ENCODE results near the gene EXOC4.

Gene EXOC4

DNA sequence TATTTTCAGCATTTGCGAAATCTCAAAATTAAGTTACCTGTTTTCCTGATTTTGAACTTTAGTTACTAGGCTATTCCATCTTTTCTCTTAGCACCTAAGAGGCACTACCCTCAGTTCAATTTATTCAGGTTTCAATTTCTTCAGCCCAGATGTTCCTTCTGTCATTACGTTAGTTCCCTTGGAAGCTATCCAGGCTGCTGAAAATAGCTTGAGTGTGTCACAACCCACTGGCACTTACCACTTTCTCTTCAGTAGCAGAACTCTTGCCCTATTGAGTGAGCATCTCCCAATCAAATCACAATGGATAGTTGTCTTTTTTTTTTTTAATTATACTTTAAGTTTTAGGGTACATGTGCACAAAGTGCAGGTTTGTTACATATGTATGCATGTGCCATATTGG lies 541.6 kb downstream of the EXOC4 start:
- no peak for DNase-seq (ENCODE audit: low read depth)

DNA sequence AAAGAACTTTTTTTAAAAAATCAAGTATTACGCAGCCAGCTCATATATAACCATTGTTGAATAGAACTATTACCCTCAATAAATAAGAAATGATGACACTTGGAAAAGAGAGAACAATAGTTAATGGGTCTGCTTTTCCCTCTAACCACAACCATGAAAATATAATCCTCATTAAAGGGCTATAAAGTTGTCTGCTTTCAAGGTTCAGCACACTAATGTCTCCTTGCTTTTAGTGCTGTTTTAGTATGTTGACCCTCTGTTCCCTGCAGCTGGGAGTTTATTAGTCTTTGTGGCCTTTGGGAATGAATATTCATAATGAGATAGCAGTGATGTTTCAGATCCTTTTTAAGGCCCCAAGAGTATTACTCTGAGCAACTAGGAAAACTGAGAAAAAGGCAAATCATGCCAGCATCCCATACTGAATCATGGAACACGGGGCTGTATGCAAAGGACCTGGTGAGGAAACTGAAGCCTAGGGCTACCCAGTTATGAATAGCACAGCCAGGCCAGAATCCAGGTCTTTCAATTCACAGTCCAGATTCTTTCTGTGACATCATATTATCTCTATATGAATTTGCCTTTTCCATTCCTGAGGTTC lies 542.3 kb downstream of the EXOC4 start:
- no peak for DNase-seq (ENCODE audit: low read depth)

DNA sequence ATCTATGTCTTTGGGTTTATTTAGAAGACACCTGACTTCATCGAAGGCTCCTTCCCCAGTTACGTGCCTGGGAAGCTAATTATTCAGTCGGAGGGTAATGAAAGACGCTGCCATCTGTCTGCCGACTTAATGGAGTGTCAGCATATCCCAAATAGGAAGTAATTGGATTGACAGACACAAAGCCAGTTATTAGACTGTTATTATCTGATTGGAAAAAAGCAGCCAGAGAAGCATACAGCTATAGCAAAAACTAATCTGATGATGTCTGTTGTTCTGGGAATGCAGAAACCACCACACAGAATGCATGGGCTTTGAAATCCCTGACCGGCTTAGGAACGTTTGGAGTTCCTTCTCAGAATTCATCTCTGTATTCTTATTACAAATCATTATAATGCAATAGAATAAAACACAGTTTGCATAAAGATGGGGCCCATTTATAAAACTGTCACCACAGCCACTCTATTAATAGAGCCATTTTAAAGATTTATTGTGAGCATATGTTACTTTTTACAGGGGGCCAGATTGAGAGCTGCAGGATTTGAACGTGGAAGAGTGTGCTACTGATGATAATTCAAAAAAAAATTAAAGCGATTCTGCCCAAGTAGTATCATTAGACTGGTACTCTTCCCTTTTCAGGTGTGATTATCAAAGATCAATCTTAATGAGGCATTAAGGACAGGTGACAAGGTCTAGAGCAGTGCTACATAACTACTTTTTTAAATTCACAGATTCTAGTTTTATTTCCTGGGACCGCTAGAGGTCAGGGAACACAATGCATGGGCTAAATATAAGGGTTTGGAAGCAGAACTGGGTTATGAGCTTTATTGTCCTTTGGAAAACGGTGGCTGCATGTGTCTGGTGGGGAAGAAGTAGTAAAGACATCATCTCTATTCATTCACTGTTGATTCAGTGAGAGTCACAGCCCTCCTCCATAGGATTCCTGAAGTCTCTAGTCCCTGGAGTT lies 544.2 kb downstream of the EXOC4 start:
- DNase-seq (ENCODE audit: low read depth): no peak

DNA sequence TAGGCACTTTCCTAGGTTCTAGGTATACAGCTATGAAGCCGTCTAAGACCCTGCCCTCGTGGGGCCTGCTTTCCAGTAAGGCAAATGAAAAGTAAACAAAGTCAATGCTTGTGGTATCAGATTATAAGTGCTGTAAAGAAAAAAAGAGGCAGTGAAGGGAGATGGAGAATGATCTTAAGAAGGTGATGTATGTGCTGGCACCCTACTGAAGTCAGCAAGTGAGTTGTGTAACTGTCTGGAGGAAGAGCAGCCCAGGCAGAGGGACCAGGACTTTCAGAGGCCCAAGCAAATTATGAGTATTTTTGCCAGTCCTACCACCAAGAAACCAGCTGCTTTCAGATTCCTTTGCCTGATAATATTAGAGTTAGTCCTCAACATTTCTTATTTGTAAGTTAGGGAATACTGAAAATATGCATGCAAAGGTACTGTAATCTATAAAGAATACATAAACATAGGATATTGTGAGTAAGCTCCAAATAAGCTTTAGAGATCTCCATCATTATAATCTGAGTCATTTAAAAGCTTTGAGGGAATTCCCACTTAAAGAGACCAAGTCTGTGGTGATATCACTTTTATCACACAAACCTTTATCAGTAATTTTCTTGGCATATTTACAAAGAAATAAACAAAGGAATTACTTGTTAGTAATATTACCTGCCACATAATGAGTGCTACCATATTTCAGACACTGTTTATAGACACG lies 545.1 kb downstream of the EXOC4 start:
- DNase-seq (ENCODE audit: low read depth): no peak

DNA sequence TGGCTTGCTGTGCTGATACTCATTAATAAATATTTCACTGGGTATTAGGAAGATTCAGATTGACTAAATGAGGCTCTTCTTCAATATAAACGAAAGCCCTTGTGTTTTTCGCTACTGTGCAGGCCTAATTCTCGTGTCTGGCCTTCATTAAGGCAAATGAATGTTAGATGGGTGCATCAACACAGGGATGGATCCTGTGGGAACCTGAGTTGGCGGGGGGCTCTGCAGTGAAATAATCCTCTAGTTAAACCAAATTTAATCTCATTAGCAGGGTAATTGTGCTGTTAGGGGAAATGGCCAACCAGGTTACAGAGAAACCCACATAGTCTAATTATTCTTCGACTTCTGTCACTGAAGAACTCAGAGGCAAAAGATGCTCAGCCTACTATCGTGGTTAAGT lies 548.5 kb downstream of the EXOC4 start:
- DNase-seq (ENCODE audit: low read depth): no peak

DNA sequence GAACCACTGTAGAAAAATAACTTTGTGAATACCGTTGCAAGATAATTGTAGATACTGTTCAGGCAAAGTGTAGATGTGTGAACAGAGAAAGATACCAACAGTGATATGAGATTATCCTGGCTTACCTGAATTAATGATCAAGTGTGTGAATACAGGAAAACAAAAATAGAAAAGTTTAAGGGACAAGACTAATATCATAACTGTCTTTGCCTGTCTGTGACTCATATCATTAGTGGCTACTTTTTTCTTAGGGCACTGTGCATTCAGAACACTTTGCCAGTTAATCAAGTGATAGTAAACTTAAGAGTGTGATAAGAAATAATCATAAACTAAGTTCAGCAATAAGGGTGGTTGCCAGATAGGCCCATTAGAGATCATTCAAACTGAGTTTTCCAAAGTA lies 551.2 kb downstream of the EXOC4 start:
- no peak for DNase-seq (ENCODE audit: low read depth)

DNA sequence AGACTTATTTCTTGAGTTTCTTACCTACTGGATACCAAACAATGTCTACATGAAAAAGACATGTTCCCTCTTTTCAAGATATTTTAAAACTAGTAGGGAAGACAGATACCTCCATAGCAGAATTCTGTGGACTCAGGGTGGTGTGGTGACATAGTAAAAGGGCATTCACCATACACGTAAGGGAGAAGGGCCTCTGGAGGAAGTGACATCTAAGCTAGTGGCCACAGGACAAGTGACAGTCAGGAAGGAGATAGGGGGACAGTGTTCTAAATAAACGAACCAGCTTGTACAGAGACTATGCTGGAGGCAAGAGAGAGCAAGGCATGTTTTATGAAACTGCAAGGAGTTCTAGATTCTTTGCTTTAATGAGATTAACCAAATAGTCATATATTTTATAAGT lies 552.5 kb downstream of the EXOC4 start:
- DNase-seq (ENCODE audit: low read depth): no peak

DNA sequence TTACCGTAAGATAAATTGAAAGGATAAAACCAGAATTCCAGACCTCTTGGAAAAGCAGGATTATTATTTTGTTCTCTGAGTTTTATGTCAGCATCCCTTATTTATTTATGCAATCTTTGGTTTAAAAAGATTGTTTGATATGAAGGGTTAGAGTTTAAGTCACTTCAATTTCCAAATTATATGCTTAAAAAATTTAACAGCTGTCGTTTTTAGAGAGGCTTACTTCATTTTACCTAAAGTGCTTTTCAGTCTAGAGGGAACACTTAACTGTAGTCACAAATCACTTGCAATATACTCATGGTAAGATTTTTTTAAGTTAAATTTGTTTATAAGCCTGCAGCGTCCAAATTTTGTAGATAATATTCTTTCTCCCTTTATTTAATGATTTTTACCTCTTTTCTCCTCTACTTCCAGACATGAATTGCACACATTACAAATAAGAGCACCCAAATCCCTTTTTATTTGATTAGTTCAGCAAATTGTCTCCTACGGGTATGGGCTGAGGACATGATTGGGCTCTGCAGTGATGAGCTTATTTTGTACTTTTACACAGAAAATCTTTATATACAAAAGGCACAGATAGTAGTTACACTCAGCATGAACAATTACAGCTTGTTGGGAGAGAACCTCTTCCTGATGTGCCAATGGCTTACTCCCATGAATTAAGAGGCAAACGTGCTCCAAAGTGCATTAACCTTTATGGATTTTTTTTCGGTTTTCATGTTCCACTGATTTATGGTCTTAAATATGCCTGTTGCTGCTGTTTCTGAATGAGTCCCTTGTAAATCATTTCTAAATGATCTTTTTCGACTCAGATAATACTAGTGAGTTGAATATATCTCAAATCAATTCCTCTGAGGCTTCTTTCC lies 555.0 kb downstream of the EXOC4 start:
- DNase-seq (ENCODE audit: low read depth): no peak

DNA sequence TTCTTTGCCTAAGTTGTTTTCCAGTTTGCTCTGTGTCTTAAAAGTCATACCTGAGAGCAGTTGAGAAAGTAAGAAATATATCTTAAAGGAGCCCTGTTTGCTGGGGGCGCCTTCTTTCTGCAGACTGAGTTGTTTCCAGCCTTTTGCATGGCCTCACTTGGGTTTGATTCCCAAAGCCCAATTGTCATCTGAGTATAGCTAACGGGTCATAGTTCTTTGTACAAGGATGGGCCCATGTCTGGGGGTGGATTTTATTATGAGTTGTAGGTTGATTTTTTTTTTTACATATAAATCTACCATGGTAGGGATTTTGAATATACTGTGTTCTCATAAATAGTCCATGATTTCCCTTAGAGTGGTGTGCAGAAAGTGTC lies 555.6 kb downstream of the EXOC4 start:
- no peak for DNase-seq (ENCODE audit: low read depth)

DNA sequence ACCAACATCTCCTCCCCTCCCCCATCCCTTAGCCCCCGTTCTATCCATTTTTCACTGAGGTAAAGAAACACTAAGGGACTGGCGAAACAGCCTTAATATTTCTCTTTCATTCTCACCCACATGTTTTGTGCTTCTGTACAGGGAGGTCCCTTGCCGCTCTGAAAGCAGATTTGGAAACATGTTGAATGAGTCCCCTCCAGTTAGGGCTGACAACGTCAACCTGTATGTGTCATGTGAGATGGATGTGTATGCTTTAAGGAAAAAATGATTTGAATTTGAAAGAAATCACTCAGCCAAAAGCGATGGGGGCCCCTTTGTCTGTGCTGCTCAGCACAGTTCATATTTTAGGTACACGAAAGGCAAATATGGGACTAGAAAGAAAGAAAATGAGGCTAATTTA lies 560.0 kb downstream of the EXOC4 start:
- DNase-seq (ENCODE audit: low read depth): no peak

DNA sequence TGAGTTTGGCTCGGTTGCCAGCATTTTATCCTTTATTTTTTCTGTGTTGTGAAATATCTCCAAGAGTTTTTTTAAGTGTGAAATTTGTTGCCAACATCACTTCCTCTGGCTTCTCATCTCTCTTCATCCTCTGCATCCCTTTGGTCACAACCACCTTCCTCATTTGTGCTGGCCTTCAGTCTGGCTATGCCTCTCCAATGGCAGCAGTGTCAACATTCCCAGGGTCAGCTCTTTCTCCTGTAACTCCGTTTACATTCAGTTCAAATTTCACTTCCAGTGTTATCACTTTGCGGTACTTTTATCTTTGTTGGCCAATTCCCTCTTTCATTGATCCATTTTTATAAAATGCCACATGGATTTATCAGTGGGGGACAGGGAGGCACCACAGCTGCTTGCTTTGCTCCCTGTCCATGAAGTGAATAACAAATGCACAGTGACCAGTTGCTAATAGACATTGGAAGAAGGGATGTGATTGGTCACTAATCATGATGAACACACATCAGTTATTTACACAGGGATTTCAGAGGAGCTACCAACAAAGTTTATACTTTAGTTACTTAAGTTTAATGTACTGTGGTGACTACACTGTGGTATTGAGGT lies 562.8 kb downstream of the EXOC4 start:
- no peak for DNase-seq (ENCODE audit: low read depth)

DNA sequence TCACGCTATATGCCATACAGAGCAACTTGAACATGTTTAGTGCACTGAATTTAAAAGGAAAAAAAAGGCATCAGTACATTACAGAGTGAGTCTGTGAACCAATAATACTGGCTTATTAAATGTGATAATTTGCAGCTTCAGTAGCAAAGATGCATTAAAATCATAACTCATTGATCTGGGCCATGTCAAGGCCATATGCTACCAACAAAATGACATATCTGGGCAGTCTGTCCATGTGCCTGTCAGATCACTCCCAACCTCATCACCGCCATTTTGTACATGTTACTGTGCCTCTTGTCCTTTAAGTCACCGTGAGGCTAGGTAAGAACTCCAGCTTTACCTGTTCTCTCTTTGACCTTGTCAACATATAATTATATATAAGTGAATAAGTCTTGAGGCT lies 566.8 kb downstream of the EXOC4 start:
- DNase-seq (ENCODE audit: low read depth): no peak

DNA sequence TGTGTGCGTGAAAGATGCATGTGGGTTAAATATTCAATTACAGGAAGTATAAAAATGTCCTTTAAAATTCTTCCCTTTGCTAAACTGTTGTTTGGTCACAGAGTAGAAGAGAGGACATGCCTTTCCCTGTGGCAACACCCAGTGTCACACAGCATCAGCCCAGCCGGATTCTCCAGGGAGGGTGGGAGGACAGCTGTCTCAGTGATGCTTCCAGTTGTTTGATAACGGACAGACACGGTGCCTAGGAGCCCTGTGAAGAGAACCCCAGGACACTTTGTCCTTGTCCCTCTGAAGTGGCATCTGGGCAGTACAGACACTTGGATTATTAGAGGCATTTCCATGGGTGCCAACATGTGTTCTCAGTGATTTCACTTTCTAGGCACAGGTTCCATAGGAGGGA lies 567.7 kb downstream of the EXOC4 start:
- DNase-seq (ENCODE audit: low read depth): no peak

DNA sequence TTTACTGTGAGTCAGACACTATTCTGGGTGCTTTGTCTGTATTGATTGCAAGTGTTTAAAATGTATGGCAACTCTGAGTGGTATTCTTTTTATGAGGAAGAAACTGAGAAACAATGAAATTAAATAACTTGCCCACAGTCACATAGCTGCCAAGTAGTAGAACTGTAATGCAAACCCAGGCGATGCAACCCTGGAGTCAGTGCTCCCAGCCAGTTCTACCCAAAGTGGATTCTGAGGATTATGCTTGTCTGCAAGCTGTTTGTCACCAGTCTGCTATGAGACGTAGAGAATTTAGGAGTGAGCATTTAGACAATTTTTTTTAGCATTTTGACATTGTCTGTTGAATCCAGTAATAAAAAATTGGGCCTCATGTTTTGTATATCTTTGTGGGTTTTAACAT lies 568.3 kb downstream of the EXOC4 start:
- no peak for DNase-seq (ENCODE audit: low read depth)

DNA sequence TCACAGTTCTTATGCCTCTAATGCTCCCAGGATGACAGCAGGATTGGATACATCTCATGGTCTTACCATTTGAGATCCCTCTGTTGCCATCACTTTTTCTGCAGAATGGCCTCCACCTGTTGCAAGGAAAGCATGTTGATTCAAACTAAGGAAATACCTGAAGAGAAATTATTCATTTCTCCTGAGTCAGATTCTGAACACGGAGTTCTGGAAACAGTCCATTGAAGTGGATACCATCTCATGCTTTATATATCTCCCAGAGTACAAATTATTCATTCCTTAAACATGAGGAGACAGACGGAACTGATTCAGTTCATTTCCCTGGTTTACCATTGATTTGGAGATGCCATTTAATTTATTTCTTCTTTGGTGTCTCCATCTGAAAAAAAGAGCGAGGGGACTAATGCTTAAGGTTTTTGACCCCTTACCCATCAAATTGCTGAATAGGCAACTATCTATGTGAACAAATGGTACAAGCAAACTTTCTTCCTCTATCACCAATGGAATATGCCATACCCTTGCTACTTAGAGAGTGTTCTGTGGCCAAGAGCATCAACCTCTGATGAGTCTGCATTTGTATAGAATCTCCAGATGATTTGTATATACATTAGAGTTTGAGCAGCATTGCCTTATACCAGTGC lies 569.2 kb downstream of the EXOC4 start:
- no peak for DNase-seq (ENCODE audit: low read depth)

DNA sequence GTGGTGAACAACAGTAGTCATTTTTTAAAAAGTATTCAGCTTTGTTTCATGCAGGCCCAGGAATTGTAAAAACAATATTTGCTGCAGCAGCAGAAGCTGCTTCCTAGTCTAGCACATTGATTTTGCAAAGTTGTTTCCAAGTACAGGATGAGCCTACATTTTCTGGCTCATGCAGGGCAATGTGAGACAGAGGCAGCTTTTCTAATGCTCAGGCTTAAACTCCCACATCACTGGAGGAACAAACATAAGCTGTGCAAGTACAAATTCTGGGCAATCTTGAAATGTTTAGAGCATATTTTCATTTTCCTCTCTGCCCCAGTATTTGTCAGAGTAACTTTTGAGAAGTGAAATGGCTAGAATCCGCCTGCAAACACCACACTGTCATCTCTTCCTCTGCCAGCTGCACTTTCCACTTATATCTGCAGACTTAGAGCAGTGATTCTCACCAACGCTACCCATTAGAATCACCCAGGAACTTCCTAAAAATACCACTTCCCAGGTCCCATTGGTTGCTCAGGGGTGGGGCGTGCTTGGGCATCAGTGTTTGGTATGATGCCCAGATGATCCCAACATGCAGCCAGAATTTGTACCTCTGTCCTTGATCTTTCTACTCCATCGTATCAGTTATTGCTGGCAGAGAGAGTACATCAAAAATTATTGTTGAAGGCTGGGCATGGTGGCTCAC lies 570.1 kb downstream of the EXOC4 start:
- DNase-seq (ENCODE audit: low read depth): no peak

DNA sequence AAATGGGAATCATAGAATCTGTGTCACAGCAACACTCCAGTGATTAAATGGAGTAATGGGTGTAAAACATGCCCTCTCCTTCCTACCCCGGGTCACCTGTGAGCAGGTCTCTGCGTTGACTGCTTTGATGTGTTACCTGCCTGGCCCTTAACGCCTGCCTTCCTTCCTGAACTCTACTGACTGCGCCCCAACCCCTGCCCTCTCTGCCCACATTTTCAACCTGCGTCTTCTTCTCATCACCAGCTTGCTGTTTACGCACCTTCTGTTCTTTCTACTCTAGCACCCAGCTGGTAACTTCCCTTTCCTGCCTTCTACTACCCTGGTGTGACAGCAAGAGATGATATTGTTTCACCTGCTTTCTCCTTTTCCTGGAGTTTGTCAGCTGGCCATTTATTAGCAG lies 571.3 kb downstream of the EXOC4 start:
- no peak for DNase-seq (ENCODE audit: low read depth)

DNA sequence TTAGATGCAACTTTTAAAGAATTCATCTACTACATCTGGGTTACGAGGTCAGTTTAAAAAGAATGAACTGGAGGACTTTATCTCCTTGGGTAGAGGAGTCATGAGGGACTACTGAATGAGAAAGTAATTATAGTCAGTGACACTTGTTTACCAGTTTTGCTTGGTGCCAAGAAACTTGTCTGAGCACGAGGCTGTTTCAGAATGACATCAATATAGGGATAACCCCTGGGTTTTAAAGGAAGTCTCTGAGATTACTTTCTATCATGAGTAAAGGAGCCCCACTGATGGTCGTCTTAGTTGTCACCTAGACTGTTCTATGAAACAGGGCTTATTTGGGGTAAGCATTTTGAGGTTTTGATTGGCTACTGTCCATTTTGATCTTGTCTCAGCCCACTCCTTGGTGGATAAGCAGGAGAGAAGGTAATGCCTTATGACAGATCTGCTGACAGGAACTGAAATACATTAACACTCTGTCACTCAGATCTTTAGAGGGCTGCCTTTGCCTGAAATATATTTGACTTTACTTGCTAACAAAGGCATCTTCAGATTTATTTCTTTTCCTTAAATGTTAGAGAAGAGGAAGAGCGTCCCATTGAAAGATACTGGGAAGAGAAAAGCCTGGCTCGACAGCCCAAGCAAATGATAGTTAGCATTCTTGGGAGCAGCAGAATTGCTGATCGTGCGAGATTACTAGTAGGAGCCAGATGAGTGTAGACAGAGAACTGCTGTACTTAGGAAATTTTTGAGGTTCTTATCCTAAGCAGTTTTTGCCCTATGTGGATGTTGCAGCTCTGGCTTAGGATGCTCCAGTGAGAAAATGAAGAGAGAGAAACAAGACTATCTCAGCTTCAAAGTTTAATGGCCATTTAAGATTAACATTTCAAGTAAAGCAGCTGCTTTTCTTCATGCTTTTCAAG lies 575.1 kb downstream of the EXOC4 start:
- DNase-seq (ENCODE audit: low read depth): no peak

DNA sequence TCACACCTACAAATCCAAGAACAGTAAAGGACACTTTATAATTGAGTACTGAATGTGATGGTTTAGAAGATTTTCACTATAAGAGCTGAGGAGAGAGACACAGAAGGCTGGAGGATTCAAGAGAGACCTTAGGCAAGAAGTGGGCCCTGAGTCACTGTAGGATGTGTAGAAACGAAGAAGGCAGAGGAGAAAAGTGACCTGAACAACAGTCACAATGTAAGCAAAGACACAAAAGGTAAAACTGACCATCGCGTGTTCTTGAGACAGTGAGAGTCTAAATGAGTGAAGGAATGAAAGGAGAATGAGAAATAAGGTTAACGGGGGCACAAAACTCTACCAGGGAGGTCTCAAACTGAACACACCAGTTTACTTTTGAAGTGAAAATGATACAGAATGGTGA lies 576.0 kb downstream of the EXOC4 start:
- no peak for DNase-seq (ENCODE audit: low read depth)
